NCI-H774 (cell line): Measurements from ENCODE around the gene MAD2L1BP.
"Not testable (repeated sequence)": the region's sequence is repeated elsewhere in the genome, so short reads cannot be mapped to it uniquely, and the experiment has no call there.

Experiments
- DNase-seq: peaks from one replicate; lab custom pipeline; 2025; lab: John Stamatoyannopoulos, UW

Gene MAD2L1BP

GRCh38 chr6:43627008-43627825 is 8.4 kb upstream of the MAD2L1BP start:
- DNase-seq, result peak; percentile 89

GRCh38 chr6:43628393-43629103 is 7.1 kb upstream of the MAD2L1BP start:
- DNase-seq, result peak; percentile 37

GRCh38 chr6:43629104-43629504 is 6.5 kb upstream of the MAD2L1BP start, which contains the start of gene GTPBP2:
Gene GTPBP2 (minus strand): TSS chr6:43629264. CDS start chr6:43629162, 102 bp downstream.
- peak; percentile 97 for DNase-seq

GRCh38 chr6:43629505-43630300 is 5.9 kb upstream of the MAD2L1BP start:
- peak; percentile 95 for DNase-seq

GRCh38 chr6:43630980-43631619 is 4.5 kb upstream of the MAD2L1BP start:
- DNase-seq, result no peak

GRCh38 chr6:43633002-43633401 is 2.6 kb upstream of the MAD2L1BP start:
- not testable (repeated sequence) for DNase-seq

GRCh38 chr6:43634702-43635303 is 837 bp upstream of the MAD2L1BP start:
- DNase-seq, result no peak

- no peak for DNase-seq
Measured at GRCh38 chr6:43636308-43636659, 644 bp downstream of the MAD2L1BP start.

- no peak for DNase-seq
Measured at GRCh38 chr6:43639984-43640800, 4.6 kb downstream of the MAD2L1BP start.

GRCh38 chr6:43644940-43645612 is 9.4 kb downstream of the MAD2L1BP start, which contains the start of gene RSPH9:
Gene RSPH9 (plus strand): TSS chr6:43645036. CDS start chr6:43645099, 63 bp downstream.
- peak; percentile 80 for DNase-seq

GRCh38 chr6:43645613-43645964 is 9.9 kb downstream of the MAD2L1BP start:
- no peak for DNase-seq

- no peak for DNase-seq
Measured at GRCh38 chr6:43647613-43648012, 12.0 kb downstream of the MAD2L1BP start.

GRCh38 chr6:43648248-43648647 is 12.6 kb downstream of the MAD2L1BP start:
- DNase-seq, result no peak

GRCh38 chr6:43652822-43653221 is 17.2 kb downstream of the MAD2L1BP start:
- not testable (repeated sequence) for DNase-seq

- no peak for DNase-seq
Measured at GRCh38 chr6:43657221-43657802, 21.7 kb downstream of the MAD2L1BP start.

GRCh38 chr6:43658161-43658560 is 22.5 kb downstream of the MAD2L1BP start:
- DNase-seq, result no peak

GRCh38 chr6:43662948-43663347 is 27.3 kb downstream of the MAD2L1BP start:
- not testable (repeated sequence) for DNase-seq

- no peak for DNase-seq
Measured at GRCh38 chr6:43665376-43665775, 29.7 kb downstream of the MAD2L1BP start.

GRCh38 chr6:43666196-43666920 is 30.7 kb downstream of the MAD2L1BP start:
- no peak for DNase-seq
